Osteocyte (in vitro differentiated cells): Measurements from ENCODE around the gene ZMIZ1. TPM values are rescaled to one million over a fixed set of nuclear protein-coding genes. Genes with fewer than 3 reads are reported as not detected.

Experiments used
- DNase-seq: peaks from one replicate; pipeline ENCODE4 v3.0.0; 2021; ENCODE audit warnings: mixed read lengths; ENCODE audit not compliant: unreplicated experiment; ENCODE audit errors: extremely low spot score
- H3K27ac Mint-ChIP-seq: one replicate; pipeline ENCODE4 v1.8.0; 2021; ENCODE audit warnings: mild to moderate bottlenecking, mixed read lengths; ENCODE audit not compliant: unreplicated experiment
- H3K27me3 Mint-ChIP-seq: one replicate; pipeline ENCODE4 v1.8.0; 2021; ENCODE audit warnings: mixed read lengths; ENCODE audit not compliant: unreplicated experiment
- H3K36me3 Mint-ChIP-seq: one replicate; pipeline ENCODE4 v1.8.0; 2021; ENCODE audit warnings: mixed read lengths; ENCODE audit not compliant: unreplicated experiment
- H3K4me1 Mint-ChIP-seq: one replicate; pipeline ENCODE4 v1.8.0; 2021; ENCODE audit warnings: mixed read lengths; ENCODE audit not compliant: unreplicated experiment
- H3K4me3 Mint-ChIP-seq: one replicate; pipeline ENCODE4 v1.8.0; 2021; ENCODE audit warnings: mild to moderate bottlenecking, moderate library complexity, mixed read lengths; ENCODE audit not compliant: unreplicated experiment
- H3K9me3 Mint-ChIP-seq: one replicate; pipeline ENCODE4 v1.8.0; 2021; ENCODE audit warnings: mixed read lengths; ENCODE audit not compliant: unreplicated experiment
- CTCF ChIP-seq: fragments of 200-600 bp; sonication (generic); IDR thresholded peaks from 2 replicates; pipeline ENCODE4 v1.5.0; 2021; ENCODE audit warnings: antibody characterized with exemption, mild to moderate bottlenecking, moderate library complexity
- total RNA-seq: library from RNA; stranded (reverse); gene quantifications from 2 replicates; pipeline ENCODE4 v1.2.1, GENCODE V29; 2021

Gene ZMIZ1
- total RNA-seq, 1 donor from 2014 or later = 90.5 TPM

DNA sequence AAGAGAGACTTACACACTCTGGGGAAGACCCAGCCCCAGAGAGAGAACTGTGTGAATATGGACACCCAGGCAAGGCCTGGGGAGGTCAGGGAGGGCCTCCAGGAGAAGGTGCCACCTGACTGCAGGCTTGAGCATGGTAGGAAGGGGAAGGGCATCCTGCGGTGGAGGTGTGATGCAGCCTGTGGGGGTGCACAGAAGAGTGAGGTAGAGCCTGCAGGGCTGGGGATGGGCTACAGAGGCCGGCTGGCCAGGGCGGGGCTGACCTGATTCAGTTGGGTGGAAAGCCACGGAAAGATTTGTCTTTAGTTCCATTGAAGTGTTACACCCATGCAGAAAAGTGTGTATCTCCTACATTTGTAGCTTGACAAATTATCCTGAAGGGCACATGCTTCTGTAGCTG, 47.6 kb downstream of the ZMIZ1 start:
- H3K36me3 Mint-ChIP-seq = peaks cover 14% of the 10 kb centered on the region

DNA sequence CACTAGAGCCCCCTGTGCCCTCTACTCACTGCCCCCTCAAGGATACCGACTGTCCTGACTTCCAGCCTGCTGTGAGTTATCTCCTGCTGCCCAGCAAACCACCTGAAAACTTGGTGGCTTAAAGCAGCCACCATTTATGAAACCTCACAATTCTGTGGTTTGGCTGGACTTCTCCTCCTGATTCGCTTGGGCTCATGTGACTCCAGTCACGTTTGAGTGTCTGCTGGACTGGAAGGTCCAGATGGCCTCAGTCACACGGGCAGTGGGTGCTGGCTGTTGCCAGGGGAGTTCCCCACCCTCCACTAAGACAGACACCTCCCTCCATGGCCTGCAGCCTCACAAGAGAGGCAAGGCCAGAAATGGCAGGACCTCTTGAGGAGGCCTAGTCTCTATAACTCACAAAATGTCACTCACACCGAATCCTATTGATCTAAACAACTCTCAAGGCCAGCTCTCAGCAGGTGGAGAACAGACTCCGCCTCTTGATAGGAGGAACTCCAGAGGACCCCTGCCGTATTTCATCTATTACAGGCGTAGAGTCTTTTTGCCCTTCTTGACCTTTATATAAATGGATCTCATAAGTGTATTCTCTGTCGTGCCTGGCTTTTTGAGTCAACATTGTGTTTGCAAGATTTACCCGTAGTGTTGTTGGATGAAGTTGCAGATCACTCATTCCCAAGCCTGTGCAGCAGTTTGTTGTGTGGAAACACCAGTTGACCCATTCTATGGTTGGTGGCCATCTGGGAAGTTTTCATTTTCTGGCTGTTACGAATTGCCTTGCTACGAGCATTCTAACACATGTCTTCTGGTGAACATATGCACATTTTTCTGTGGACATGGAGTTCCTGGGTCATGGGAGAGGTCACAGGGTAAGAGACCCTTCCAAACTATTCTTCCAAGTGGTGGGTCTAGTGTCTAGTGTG, 48.3 kb downstream of the ZMIZ1 start:
- no peak for TF ChIP-seq CTCF
- Mint-ChIP-seq H3K27ac (no peak overlapping the region), H3K4me1 (peaks cover 50% of the 10 kb centered on the region), H3K27me3 (no peaks in the 10 kb centered on the region), H3K36me3 (peaks cover 14% of the 10 kb centered on the region), H3K9me3 (no peaks in the 10 kb centered on the region), H3K4me3 (no peak overlapping the region)
- no peak for DNase-seq

More for the DNA sequence above, 47.6 kb downstream of the ZMIZ1 start:
- H3K4me1 Mint-ChIP-seq = peaks cover 54% of the 10 kb centered on the region
- H3K27me3 Mint-ChIP-seq = no peaks in the 10 kb centered on the region
- H3K9me3 Mint-ChIP-seq = no peaks in the 10 kb centered on the region
- no peak for TF ChIP-seq CTCF
- no peak overlapping the region for H3K27ac Mint-ChIP-seq
- no peak for DNase-seq
- H3K4me3 Mint-ChIP-seq = no peak overlapping the region

GRCh38 chr10:79118286-79119202, 49.8 kb downstream of the ZMIZ1 start:
- Mint-ChIP-seq H3K4me1 (peaks cover 44% of the 10 kb centered on the region), H3K9me3 (no peaks in the 10 kb centered on the region), H3K4me3 (no peak overlapping the region), H3K27me3 (no peaks in the 10 kb centered on the region), H3K36me3 (peaks cover 17% of the 10 kb centered on the region), H3K27ac (no peak overlapping the region)
- no peak for DNase-seq
- TF ChIP-seq CTCF = no peak

- TF ChIP-seq CTCF = no peak
- Mint-ChIP-seq H3K4me1 (peaks cover 44% of the 10 kb centered on the region), H3K36me3 (peaks cover 17% of the 10 kb centered on the region)
Observed at GRCh38 chr10:79119306-79119705, 50.5 kb downstream of the ZMIZ1 start.

More at GRCh38 chr10:79119306-79119705, 50.5 kb downstream of the ZMIZ1 start:
- Mint-ChIP-seq H3K27me3 (no peaks in the 10 kb centered on the region), H3K9me3 (no peaks in the 10 kb centered on the region), H3K4me3 (no peak overlapping the region), H3K27ac (no peak overlapping the region)
- DNase-seq = no peak
